Adrenal gland (tissue), 5 donors: ENCODE results near the gene C9orf78.

Experiments used
- CTCF ChIP-seq, 6 experiments: fragments of 450-650 bp in 4 of 6; fragments of 200-600 bp in 2 of 6; sonication (generic) in 1 of 6; IDR thresholded peaks; 1 replicate in 5 of 6; 2 replicates in 1 of 6; pipeline versions ENCODE4 v1.5.1 to v1.8.0; 2016 to 2021; ENCODE audit warnings: antibody characterized with exemption in 6 of 6, mild to moderate bottlenecking in 2 of 6, moderate library complexity in 1 of 6
- POLR2A ChIP-seq, 2 donors: fragments of 450-650 bp; IDR thresholded peaks; one replicate each; pipeline ENCODE4 v1.6.1; 2017; ENCODE audit warnings: antibody characterized with exemption in 2 of 2, mild to moderate bottlenecking in 2 of 2, moderate library complexity in 1 of 2
- donor health status: DM: no; HTN: no; CAD: no.

- no peak for TF ChIP-seq POLR2A (IDR thresholded peaks at IDR 0.05)
- no peak for TF ChIP-seq CTCF (IDR thresholded peaks at IDR 0.05)
Measured at GRCh38 chr9:129839324-129840023, 4.4 kb upstream of the C9orf78 start.
